NCI-H69 (cell line): ENCODE results near the gene CFAP97D2.
A peak's percentile ranks its signal among the peaks of the same experiment; 100 is the strongest.
"Not testable (repeated sequence)": the region's sequence is repeated elsewhere in the genome, so short reads cannot be mapped to it uniquely, and the experiment has no call there.

ENCODE experiments used
- DNase-seq: peaks from one replicate; lab custom pipeline; 2025; lab: John Stamatoyannopoulos, UW

CFAP97D2 gene

GRCh38 chr13:114179087-114179658 is at the start of gene CFAP97D2:
CFAP97D2 (plus strand) TSS chr13:114179257; CDS start chr13:114179331, 74 bp downstream.
- no peak for DNase-seq

DNA sequence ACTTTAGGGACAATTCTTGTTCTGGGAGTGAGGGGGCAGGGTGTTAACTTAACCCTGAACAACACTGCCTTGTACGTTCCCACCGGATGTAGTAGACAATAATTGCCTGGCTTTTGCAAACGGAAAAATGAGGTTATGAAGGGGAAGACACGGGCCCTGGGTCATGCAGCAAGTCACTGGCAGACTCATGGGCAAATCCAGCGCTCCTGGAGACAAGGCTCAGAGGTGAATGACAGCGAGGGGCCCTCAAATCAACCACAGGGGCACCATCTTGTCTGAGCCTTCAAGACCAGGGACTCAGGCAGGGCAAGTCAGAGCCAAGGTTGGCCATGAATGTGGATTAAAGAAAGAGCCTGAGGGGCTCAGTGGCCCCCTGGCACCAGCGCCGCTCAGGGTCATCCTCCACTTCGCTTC is 49.4 kb upstream of the CFAP97D2 start:
- DNase-seq, result no peak

DNA sequence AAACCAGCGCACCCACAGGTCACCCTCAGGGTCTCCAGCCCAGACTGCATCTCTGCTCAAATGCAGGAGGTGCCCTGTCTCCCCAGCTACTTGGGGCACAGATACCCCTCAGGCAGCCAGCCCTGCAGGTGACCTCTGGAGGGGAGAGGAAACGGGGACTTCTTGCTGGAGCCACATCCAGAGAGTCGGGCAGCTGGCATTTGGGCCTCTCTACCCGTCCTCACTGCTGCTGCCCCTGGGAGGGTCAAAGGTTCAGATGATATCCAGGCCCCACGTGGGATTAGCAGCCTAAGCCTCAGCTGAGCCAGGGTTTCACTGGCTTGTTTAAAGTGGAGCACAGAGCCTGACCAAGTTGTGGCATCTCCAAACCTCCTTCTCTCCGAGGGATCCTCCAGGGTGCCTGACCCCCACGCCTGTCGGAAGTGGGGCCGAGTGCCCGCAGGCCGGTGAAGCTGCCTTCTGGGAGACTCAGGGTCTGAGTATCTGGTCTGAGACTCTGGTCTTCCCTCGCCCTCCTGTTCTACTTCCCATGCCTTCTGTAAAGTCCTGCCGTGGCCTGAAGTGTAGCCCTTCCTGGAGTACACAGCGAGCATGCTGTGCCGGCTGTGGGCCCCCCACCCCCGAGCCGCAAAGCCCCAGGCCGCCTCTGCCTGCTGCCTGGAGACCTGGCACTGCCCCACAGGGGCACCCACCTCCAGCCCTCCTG is 48.8 kb upstream of the CFAP97D2 start:
- DNase-seq, result no peak

GRCh38 chr13:114130837-114131582 is 48.0 kb upstream of the CFAP97D2 start:
- DNase-seq, result no peak

DNA sequence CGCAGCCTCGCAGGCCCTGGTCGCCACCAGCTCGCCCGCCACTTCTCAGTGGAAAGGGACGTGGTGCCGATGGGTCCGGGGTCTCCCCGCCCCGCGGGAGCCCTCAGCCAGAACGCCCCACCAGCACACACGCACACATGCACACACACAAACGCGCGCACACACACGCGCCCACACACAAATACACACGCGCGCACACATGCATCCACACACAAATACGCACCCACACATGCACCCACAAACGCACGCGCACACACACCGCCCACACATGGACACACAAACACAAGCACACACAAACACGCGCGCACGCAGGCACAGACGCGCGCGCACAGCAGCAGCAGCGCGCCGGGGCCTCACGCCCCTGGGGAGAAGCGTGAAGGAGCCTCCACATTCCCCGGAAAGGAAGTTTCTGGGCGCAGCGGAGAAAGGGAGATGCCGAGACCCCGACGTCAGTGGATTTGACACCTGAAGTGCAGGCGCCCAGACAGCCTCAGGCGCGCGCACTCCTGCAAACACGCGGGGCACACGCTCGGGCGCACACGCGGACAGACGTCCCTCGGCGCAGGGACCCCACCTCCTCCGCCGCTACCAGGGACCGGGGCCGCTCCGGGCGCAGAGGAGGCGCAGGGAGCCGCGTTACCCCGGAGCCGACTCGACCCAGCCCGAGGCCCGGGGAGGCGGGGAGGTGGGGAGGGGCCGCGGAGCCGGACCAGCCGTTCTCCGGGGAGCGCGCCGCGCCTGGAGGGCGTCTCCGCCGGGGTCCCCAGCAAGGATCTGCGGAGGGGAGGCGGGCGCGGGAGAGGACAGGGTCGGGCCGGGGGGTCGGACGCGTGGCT is 47.3 kb upstream of the CFAP97D2 start:
- DNase-seq, result peak; percentile 65

- DNase-seq, result peak; percentile 95
Measured at GRCh38 chr13:114132419-114133121, 46.5 kb upstream of the CFAP97D2 start, which contains the start of gene RASA3. RASA3 (minus strand) TSS chr13:114132623; CDS start chr13:114132489, 134 bp downstream.

- DNase-seq, result not testable (repeated sequence)
Measured at GRCh38 chr13:114133126-114133525, 45.9 kb upstream of the CFAP97D2 start.

GRCh38 chr13:114133552-114133951 is 45.5 kb upstream of the CFAP97D2 start:
- not testable (repeated sequence) for DNase-seq

GRCh38 chr13:114134111-114134943 is 44.7 kb upstream of the CFAP97D2 start:
- no peak for DNase-seq

DNA sequence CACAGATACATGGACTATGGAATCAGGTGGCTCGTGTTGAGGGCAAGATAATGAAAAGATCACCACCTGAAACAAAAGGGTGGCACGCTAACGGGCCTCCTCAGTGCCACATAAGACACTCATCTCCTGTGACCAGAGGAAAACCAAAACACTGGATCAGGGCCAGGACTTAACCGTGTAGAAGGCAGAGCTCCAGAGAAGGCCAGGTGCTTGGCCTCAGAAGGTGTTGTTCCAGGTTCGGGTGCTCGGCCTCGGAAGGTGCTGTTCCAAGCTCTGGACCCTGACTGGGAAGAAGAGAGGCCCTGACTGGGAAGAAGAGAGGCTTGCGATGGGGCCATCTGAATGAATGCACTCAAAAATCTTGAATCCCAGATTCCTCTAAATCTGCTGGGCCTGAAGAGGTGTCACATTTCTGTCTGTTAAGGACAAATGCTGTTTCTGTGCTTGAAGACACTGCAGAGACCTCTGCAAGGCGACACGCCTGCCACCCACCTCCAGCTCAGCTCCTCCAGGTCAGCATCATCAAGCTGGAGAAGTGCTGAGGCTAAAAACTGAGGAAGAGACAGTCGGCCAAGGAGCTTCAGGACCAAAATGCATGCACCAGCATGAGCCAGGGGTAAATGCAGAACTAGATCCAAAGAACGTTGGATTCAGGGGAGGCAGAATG is 44.0 kb upstream of the CFAP97D2 start:
- no peak for DNase-seq

DNA sequence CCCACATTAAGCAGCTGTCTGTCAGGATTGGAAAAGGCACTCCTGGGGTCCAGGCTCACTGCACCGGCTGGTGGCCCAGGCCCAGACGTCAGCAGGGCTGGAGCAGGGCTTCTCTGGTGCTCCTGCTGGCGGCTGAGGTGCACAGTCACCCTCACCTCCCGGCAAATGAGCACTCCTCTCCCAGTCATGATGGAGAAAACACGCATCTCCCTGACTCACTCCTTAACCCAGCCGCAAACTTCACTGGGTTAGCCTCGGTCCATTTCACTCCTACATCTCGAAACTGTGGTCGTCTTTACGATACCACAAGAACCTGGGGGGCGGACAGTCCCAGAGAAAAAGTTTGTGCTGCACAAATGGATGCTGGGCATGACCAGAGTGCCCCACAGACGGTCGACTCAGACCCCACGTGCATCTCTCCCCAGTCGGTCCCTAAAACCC is 43.3 kb upstream of the CFAP97D2 start:
- no peak for DNase-seq

DNA sequence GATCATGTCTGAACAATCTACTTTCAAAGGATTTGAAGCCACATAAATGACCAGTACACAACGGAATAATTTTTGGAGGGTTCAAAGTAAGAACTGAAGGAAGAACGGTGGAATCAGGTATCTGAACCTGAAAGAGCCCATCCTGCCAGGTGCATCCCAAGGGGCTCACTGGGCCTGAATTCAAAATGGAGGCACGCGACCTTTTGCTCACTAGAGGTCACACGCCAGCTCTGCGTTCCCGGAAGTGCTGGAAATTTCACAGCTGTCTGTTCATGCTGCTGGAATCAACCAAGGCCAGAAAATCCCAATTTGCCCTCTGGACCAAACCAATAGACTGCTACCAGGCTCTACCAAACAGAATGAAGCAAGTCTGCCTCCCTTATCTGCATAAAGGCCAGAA is 42.5 kb upstream of the CFAP97D2 start:
- no peak for DNase-seq

GRCh38 chr13:114140131-114140905 is 38.7 kb upstream of the CFAP97D2 start:
- DNase-seq, result no peak

GRCh38 chr13:114140906-114141250 is 38.2 kb upstream of the CFAP97D2 start:
- peak; percentile 21 for DNase-seq

DNA sequence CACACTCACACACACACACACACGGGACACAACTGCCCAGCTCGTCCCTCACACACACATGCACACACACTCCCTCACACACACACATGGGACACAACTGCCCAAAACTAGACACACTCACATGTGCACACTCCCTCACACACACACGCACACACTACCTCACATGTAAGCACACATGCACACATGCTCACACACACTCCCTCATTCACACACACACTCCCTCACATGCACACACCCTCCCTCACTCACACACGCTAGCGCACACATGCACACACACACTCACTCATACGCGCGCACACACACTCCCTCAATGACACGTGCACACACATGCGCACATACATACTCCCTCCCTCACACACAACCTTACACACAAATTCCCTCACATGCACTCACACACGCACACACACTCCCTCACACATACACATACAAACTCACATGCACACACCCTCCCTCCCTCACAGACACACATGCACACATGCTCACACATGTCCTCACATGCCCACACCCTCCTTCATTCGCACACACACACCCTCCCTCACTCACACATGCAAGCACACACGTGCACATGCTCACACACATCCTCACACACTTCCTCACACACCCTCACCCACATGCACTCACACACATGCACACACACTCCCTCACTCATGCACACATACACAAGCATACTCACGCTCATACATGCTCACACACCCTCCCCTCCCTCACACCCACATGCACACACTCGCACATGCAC is 37.6 kb upstream of the CFAP97D2 start:
- no peak for DNase-seq

DNA sequence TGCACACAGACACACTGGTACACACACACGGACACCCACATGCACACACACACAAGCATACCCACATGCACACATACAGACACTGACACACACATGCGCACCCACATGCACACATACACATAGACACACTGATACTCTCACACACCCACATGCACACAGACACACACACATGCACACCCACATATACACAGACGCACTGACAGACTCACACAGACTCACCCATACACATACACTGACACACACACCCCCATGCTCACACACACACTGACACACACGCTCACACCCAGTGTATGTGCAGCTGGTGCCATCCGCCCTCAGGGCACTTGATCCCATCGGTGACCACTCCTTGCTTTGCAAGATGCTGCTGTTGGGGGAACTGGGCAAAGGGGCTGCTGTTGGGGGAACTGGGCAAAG is 36.9 kb upstream of the CFAP97D2 start:
- no peak for DNase-seq

DNA sequence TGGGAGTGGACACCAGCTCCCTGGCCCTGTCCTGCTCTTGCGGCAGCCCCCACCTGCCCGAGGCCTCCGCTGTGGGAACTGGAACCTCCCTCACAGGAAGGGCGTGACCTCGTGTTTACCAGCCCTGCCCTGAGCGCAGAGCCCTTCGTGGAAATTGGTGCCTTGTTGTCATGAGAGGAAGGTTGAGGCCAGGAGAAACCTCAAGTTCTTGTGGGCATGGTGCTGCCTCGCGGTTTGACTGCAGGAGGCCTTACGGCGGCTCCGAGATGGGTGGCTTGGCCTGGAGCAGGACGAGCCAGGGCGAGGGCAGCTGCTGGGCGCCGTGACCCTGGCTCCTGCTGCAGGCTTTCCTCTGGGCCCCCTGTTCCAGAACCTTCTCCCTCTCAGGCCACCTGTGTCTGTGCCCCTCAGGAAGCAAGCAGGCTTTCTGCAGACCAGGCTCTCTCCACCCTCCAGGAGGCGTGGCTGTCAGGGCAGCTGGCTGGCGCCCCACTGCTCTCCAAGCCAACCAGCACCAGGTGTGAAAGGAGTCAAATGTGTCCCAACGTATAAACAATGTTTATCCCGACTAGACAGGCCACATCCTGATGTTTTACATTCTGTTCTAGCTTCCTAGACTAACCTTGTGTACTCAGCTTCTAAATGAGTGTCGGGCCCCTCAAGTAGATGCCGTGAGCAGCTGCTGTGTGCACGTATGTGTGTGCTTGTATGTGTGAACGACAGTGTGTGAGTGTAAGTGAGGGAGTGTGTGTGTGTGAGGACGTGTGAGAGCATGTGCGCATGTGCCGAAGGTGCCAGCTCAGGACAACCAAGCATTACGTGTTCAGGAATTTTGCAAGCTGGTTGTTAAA is 36.2 kb upstream of the CFAP97D2 start:
- peak; percentile 91 for DNase-seq
